GM12878 (cell line): ENCODE results near the gene EYA2. TPM values are rescaled to one million over a fixed set of nuclear protein-coding genes. Genes with fewer than 3 reads are reported as not detected.

Source experiments
- ATAC-seq: fragments of 200-7000 bp; cut with Tn5 transposase; 3 replicates; pipeline ENCODE4 v1.9.1; 2020; ENCODE audit warnings: mild to moderate bottlenecking, moderate library complexity
- BruUV-seq: library from RNA; stranded (reverse); fragments of 400-500 nt; replicated peaks from 2 replicates; lab custom pipeline; 2021; lab: Mats Ljungman, UMichigan
- CTCF ChIA-PET: fragments of 300-600 bp; sonication (Branson Sonifier 250); formaldehyde crosslinking; extraction: SDS; loops from one replicate; lab custom pipeline; 2021; ENCODE audit warnings: inconsistent platforms; lab: Yijun Ruan, JAX
- POLR2A ChIA-PET: fragments of 350-600 bp; formaldehyde crosslinking; extraction: SDS; loops from one replicate; lab custom pipeline; 2021; ENCODE audit warnings: inconsistent platforms; lab: Charles Lee
- RAD21 ChIA-PET: fragments of 300-600 bp; sonication (Branson Sonifier 250); formaldehyde crosslinking; loops from one replicate; lab custom pipeline; 2023; ENCODE audit warnings: antibody characterized with exemption; ENCODE audit not compliant: unreplicated experiment; lab: Charles Lee
- SMC1A ChIA-PET: fragments of 300-600 bp; sonication (Branson Sonifier 250); formaldehyde crosslinking; loops from one replicate; lab custom pipeline; 2023; ENCODE audit not compliant: unreplicated experiment, uncharacterized antibody; lab: Charles Lee
- DNase-seq: peaks from one replicate; pipeline ENCODE4 v3.0.0-alpha.2; 2011; ENCODE audit warnings: low read depth, low spot score
- FAIRE-seq: peaks from 3 replicates; lab custom pipeline; 2011; peaks lifted over from hg19 to GRCh38; lab: Jason Lieb, UNC
- H2AFZ ChIP-seq: 2 replicates; pipeline ENCODE4 v1.6.0; 2011; ENCODE audit warnings: low read depth, low read length, control low read depth; ENCODE audit not compliant: control insufficient read depth
- H3K27ac ChIP-seq: 2 replicates; pipeline ENCODE4 v1.5.1; 2011; ENCODE audit warnings: control low read depth; ENCODE audit not compliant: control insufficient read depth, insufficient read depth
- H3K27me3 ChIP-seq, 2 experiments: replicated peaks in 1 of 2; 2 replicates each; pipeline versions ENCODE4 v1.6.0 to v1.6.1; 2011; ENCODE audit warnings: low read length in 1 of 2; ENCODE audit not compliant: control insufficient read depth in 2 of 2, insufficient read depth in 2 of 2
- H3K36me3 ChIP-seq, 2 experiments: 2 replicates each; pipeline ENCODE4 v1.5.1; 2011; ENCODE audit warnings: low read length in 1 of 2; ENCODE audit not compliant: control insufficient read depth in 2 of 2, insufficient read depth in 2 of 2
- H3K4me1 ChIP-seq: 2 replicates; pipeline ENCODE4 v1.6.1; 2011; ENCODE audit warnings: mild to moderate bottlenecking, low read length, moderate library complexity, mixed read lengths; ENCODE audit not compliant: control insufficient read depth, insufficient read depth
- H3K4me2 ChIP-seq: 2 replicates; pipeline ENCODE4 v1.6.0; 2011; ENCODE audit warnings: control low read depth; ENCODE audit not compliant: control insufficient read depth, insufficient read depth
- H3K4me3 ChIP-seq: fragments of 200-600 bp; sonication (generic); 2 replicates; pipeline ENCODE4 v1.5.1; 2016
- H3K79me2 ChIP-seq: 2 replicates; pipeline ENCODE4 v1.6.0; 2011; ENCODE audit warnings: low read length; ENCODE audit not compliant: control insufficient read depth, insufficient read depth
- H3K9ac ChIP-seq: 2 replicates; pipeline ENCODE4 v1.8.0; 2011; ENCODE audit warnings: low read length, control low read depth, mixed read lengths; ENCODE audit not compliant: control insufficient read depth, insufficient read depth
- H3K9me3 ChIP-seq: replicated peaks from 3 replicates; pipeline ENCODE4 v1.5.1; 2011; ENCODE audit warnings: mild to moderate bottlenecking, low read length; ENCODE audit not compliant: control insufficient read depth, insufficient read depth
- H4K20me1 ChIP-seq: 2 replicates; pipeline ENCODE4 v1.6.0; 2011; ENCODE audit not compliant: control insufficient read depth, insufficient read depth
- NFYA ChIP-seq: IDR thresholded peaks from 2 replicates; pipeline ENCODE4 v1.6.1; 2011; ENCODE audit warnings: low read depth, mild to moderate bottlenecking, low read length, improper control_type of control experiment, borderline replicate concordance
- RAD21 ChIP-seq: IDR thresholded peaks from 2 replicates; pipeline ENCODE4 v1.6.1; 2011; ENCODE audit warnings: mild to moderate bottlenecking, low read depth, low read length, moderate library complexity; ENCODE audit not compliant: insufficient read depth
- ZBED1 ChIP-seq: IDR thresholded peaks from 2 replicates; pipeline ENCODE4 v1.6.1; 2016; ENCODE audit warnings: borderline replicate concordance
- WGBS: methylation state at CpG from one replicate; pipeline ENCODE4 v1.1.6; 2016; ENCODE audit warnings: low lambda C conversion rate; ENCODE audit not compliant: insufficient replicate concordance, insufficient coverage; ENCODE audit errors: missing lambda C conversion rate; 5-methylcytosine and 5-hydroxymethylcytosine counted together
- in situ Hi-C: fragments of 300-500 bp; cut with MboI; formaldehyde crosslinking; loops from 9 replicates; pipeline ENCODE4 v1.14.3; 2018; ENCODE audit warnings: mixed read lengths
- intact Hi-C: fragments of 100-400 bp; cut with micrococcal nuclease; formaldehyde crosslinking; loops from one replicate; pipeline ENCODE4 v1.14.2; 2022; ENCODE audit not compliant: unreplicated experiment
- polyA plus RNA-seq, 11 experiments: library from polyadenylated mRNA; depleted of rRNA in 4 of 11; unstranded in 6 of 11; stranded (reverse) in 5 of 11; fragments of >200 nt; fragmentation: Nextera tagmentation in 4 of 11; fragmentation: Illumina TruSeq in 1 of 11; extraction: Ambion mirVana in 4 of 11; extraction: Trizol in 1 of 11; gene quantifications; 1 replicate in 1 of 11; 2 replicates in 10 of 11; pipeline versions ENCODE4 v1.2.1 to v1.2.3, GENCODE V29; 2011 to 2016; ENCODE audit warnings: inconsistent platforms in 2 of 11, missing spikeins in 2 of 11, low read depth in 1 of 11
- total RNA-seq, 4 experiments: library from RNA; depleted of rRNA in 3 of 4; stranded (reverse); fragments of >200 nt in 3 of 4; fragmentation: Illumina TruSeq in 1 of 4; extraction: Trizol in 1 of 4; gene quantifications; 2 replicates each; pipeline versions ENCODE4 v1.2.1 to v1.2.3, GENCODE V29; 2013 to 2021
- TF ChIP-seq, protein P1 (sequence below): fragments of 450-650 bp; IDR thresholded peaks from 2 replicates; pipeline ENCODE4 v1.6.1; 2017; ENCODE audit warnings: mild to moderate bottlenecking, low read depth, inconsistent platforms; ENCODE audit not compliant: poor library complexity, severe bottlenecking
- TF ChIP-seq, protein P2 (sequence below): IDR thresholded peaks from 2 replicates; pipeline ENCODE4 v1.6.1; 2012; ENCODE audit warnings: low read length, inconsistent platforms
- TF ChIP-seq, protein P3 (sequence below): fragments of 450-650 bp; formaldehyde crosslinking; IDR thresholded peaks from 2 replicates; pipeline ENCODE4 v1.5.0; 2022; ENCODE audit warnings: mild to moderate bottlenecking, missing genetic modification characterization

EYA2 gene
- total and polyA plus RNA-seq, 10 of the 15 experiments (the other 5 are each of a cell fraction or from before 2014, with no cell fraction given): 0.20 TPM; not detected in 9

DNA sequence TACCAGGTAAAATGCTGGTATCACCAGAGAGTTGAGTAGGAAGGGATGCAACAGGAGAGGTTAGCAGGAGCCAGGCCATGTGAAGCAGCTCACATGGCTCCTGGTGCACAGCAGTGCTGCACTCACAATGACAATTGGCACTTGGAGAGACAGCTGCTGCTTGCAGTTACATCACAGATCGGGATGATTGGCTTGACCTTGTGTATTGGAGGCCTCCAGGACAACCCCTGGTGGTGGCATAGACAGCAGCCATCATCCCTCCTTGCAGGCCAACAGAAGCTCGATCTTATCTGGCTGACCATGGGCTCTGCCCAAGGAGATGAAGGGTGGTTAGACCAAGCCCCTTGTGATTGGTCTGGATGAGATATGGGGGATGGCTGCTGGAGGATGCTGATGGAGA, 73.0 kb downstream of the EYA2 start:
- no peaks in the 10 kb centered on the region for H4K20me1 ChIP-seq
- in situ Hi-C loops (no loop called here), intact Hi-C loops (no loop called here)
- POLR2A ChIA-PET: no interaction called here
- SMC1A ChIA-PET: no interaction called here
- BruUV-seq: no TSS peak
- ATAC-seq (no peak), DNase-seq (no peak), FAIRE-seq (no peak)
- H3K9ac ChIP-seq: no peak overlapping the region
- CTCF ChIA-PET: interaction anchor here (1.2 kb wide), 1 partner anchor 29 kb away, joined by 3 read pairs; no protein-coding TSS in a partner anchor
- H3K27ac ChIP-seq: no peak overlapping the region
- RAD21 ChIA-PET: interaction anchor here (1.1 kb wide), 1 partner anchor 9 kb away, joined by 3 read pairs; no protein-coding TSS in a partner anchor
- no peak overlapping the region for H3K4me3 ChIP-seq
- no peaks in the 10 kb centered on the region for H3K4me1 ChIP-seq
- 20% methylated on average over 2 of the region's 2 CpGs for WGBS
- no peak overlapping the region for H2AFZ ChIP-seq
- no peaks in the 10 kb centered on the region for H3K36me3 ChIP-seq
- H3K79me2 ChIP-seq: no peaks in the 10 kb centered on the region
- no peaks in the 10 kb centered on the region; a peak in 1 of 4 replicates for H3K27me3 ChIP-seq
- H3K4me2 ChIP-seq: no peak overlapping the region
- H3K9me3 ChIP-seq: no peaks in the 10 kb centered on the region
- TF ChIP-seq, protein P1, sequence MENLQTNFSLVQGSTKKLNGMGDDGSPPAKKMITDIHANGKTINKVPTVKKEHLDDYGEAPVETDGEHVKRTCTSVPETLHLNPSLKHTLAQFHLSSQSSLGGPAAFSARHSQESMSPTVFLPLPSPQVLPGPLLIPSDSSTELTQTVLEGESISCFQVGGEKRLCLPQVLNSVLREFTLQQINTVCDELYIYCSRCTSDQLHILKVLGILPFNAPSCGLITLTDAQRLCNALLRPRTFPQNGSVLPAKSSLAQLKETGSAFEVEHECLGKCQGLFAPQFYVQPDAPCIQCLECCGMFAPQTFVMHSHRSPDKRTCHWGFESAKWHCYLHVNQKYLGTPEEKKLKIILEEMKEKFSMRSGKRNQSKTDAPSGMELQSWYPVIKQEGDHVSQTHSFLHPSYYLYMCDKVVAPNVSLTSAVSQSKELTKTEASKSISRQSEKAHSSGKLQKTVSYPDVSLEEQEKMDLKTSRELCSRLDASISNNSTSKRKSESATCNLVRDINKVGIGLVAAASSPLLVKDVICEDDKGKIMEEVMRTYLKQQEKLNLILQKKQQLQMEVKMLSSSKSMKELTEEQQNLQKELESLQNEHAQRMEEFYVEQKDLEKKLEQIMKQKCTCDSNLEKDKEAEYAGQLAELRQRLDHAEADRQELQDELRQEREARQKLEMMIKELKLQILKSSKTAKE: no peak
- TF ChIP-seq, protein P2, sequence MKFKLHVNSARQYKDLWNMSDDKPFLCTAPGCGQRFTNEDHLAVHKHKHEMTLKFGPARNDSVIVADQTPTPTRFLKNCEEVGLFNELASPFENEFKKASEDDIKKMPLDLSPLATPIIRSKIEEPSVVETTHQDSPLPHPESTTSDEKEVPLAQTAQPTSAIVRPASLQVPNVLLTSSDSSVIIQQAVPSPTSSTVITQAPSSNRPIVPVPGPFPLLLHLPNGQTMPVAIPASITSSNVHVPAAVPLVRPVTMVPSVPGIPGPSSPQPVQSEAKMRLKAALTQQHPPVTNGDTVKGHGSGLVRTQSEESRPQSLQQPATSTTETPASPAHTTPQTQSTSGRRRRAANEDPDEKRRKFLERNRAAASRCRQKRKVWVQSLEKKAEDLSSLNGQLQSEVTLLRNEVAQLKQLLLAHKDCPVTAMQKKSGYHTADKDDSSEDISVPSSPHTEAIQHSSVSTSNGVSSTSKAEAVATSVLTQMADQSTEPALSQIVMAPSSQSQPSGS: no peak
- TF ChIP-seq, protein P3, sequence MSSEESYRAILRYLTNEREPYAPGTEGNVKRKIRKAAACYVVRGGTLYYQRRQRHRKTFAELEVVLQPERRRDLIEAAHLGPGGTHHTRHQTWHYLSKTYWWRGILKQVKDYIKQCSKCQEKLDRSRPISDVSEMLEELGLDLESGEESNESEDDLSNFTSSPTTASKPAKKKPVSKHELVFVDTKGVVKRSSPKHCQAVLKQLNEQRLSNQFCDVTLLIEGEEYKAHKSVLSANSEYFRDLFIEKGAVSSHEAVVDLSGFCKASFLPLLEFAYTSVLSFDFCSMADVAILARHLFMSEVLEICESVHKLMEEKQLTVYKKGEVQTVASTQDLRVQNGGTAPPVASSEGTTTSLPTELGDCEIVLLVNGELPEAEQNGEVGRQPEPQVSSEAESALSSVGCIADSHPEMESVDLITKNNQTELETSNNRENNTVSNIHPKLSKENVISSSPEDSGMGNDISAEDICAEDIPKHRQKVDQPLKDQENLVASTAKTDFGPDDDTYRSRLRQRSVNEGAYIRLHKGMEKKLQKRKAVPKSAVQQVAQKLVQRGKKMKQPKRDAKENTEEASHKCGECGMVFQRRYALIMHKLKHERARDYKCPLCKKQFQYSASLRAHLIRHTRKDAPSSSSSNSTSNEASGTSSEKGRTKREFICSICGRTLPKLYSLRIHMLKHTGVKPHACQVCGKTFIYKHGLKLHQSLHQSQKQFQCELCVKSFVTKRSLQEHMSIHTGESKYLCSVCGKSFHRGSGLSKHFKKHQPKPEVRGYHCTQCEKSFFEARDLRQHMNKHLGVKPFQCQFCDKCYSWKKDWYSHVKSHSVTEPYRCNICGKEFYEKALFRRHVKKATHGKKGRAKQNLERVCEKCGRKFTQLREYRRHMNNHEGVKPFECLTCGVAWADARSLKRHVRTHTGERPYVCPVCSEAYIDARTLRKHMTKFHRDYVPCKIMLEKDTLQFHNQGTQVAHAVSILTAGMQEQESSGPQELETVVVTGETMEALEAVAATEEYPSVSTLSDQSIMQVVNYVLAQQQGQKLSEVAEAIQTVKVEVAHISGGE (CRISPR knock-in tag): no peak
- TF ChIP-seq ZBED1: no peak
- no peak for TF ChIP-seq NFYA
- no peak for TF ChIP-seq RAD21
